Measurements from ENCODE around the gene KRT13.

DNA sequence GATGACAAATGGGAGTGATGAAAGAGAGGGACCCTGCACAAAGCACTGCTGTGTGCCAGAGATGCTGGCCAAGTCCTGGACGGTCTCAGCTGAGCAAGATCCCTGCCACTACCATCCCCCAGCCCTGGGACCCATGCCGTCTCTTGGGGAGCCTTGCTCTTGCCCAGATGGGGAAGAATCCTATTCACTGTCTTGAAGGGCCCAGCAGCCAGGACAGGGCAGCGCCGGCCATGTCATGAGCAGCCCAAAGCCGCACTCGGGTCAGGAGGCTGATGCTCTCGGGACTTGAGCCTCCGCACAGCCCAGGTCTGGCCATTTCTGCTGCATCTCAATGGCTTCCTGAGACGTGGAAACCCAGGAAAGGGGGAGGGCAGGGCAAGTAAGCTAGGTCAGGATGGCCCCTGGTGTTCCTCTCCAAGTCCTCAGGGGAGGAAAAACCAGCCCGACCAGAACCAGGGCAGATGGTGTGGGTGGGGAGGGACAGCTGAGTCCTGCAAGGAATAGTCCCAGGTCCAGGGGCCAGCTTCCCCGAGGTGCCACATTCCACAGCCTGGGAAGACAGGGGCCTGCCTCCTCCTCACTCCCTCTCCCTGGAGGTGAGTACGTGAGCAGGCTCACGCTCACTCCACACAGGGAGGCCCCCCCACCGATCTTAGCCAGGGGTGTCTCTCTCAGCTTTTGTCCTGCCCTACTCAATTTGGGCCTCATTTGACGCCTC lies 30.5 kb upstream of the KRT13 start:
- TF ChIP-seq, protein P1, sequence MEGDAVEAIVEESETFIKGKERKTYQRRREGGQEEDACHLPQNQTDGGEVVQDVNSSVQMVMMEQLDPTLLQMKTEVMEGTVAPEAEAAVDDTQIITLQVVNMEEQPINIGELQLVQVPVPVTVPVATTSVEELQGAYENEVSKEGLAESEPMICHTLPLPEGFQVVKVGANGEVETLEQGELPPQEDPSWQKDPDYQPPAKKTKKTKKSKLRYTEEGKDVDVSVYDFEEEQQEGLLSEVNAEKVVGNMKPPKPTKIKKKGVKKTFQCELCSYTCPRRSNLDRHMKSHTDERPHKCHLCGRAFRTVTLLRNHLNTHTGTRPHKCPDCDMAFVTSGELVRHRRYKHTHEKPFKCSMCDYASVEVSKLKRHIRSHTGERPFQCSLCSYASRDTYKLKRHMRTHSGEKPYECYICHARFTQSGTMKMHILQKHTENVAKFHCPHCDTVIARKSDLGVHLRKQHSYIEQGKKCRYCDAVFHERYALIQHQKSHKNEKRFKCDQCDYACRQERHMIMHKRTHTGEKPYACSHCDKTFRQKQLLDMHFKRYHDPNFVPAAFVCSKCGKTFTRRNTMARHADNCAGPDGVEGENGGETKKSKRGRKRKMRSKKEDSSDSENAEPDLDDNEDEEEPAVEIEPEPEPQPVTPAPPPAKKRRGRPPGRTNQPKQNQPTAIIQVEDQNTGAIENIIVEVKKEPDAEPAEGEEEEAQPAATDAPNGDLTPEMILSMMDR (IDR thresholded peaks at IDR 0.05 in 2 of 3, conservative IDR thresholded peaks at IDR 0.05 in 1 of 3; ENCODE audit: insufficient read depth in 2 of 3, low read depth in 1 of 3, low read length in 3 of 3): no peak
- TF ChIP-seq, protein P2, sequence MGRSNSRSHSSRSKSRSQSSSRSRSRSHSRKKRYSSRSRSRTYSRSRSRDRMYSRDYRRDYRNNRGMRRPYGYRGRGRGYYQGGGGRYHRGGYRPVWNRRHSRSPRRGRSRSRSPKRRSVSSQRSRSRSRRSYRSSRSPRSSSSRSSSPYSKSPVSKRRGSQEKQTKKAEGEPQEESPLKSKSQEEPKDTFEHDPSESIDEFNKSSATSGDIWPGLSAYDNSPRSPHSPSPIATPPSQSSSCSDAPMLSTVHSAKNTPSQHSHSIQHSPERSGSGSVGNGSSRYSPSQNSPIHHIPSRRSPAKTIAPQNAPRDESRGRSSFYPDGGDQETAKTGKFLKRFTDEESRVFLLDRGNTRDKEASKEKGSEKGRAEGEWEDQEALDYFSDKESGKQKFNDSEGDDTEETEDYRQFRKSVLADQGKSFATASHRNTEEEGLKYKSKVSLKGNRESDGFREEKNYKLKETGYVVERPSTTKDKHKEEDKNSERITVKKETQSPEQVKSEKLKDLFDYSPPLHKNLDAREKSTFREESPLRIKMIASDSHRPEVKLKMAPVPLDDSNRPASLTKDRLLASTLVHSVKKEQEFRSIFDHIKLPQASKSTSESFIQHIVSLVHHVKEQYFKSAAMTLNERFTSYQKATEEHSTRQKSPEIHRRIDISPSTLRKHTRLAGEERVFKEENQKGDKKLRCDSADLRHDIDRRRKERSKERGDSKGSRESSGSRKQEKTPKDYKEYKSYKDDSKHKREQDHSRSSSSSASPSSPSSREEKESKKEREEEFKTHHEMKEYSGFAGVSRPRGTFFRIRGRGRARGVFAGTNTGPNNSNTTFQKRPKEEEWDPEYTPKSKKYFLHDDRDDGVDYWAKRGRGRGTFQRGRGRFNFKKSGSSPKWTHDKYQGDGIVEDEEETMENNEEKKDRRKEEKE (IDR thresholded peaks at IDR 0.05; ENCODE audit: borderline replicate concordance in 1 of 2, control insufficient read depth in 1 of 2, low read depth in 2 of 2, low read length in 1 of 2): no peak
- no peak for TF ChIP-seq CREB1 (IDR thresholded peaks at IDR 0.05)
- no peak for TF ChIP-seq CREB1 (CRISPR knock-in tag; IDR thresholded peaks at IDR 0.05)
- no peak for TF ChIP-seq CTBP1 (IDR thresholded peaks at IDR 0.05; ENCODE audit: borderline replicate concordance)
- TF ChIP-seq, protein P3, sequence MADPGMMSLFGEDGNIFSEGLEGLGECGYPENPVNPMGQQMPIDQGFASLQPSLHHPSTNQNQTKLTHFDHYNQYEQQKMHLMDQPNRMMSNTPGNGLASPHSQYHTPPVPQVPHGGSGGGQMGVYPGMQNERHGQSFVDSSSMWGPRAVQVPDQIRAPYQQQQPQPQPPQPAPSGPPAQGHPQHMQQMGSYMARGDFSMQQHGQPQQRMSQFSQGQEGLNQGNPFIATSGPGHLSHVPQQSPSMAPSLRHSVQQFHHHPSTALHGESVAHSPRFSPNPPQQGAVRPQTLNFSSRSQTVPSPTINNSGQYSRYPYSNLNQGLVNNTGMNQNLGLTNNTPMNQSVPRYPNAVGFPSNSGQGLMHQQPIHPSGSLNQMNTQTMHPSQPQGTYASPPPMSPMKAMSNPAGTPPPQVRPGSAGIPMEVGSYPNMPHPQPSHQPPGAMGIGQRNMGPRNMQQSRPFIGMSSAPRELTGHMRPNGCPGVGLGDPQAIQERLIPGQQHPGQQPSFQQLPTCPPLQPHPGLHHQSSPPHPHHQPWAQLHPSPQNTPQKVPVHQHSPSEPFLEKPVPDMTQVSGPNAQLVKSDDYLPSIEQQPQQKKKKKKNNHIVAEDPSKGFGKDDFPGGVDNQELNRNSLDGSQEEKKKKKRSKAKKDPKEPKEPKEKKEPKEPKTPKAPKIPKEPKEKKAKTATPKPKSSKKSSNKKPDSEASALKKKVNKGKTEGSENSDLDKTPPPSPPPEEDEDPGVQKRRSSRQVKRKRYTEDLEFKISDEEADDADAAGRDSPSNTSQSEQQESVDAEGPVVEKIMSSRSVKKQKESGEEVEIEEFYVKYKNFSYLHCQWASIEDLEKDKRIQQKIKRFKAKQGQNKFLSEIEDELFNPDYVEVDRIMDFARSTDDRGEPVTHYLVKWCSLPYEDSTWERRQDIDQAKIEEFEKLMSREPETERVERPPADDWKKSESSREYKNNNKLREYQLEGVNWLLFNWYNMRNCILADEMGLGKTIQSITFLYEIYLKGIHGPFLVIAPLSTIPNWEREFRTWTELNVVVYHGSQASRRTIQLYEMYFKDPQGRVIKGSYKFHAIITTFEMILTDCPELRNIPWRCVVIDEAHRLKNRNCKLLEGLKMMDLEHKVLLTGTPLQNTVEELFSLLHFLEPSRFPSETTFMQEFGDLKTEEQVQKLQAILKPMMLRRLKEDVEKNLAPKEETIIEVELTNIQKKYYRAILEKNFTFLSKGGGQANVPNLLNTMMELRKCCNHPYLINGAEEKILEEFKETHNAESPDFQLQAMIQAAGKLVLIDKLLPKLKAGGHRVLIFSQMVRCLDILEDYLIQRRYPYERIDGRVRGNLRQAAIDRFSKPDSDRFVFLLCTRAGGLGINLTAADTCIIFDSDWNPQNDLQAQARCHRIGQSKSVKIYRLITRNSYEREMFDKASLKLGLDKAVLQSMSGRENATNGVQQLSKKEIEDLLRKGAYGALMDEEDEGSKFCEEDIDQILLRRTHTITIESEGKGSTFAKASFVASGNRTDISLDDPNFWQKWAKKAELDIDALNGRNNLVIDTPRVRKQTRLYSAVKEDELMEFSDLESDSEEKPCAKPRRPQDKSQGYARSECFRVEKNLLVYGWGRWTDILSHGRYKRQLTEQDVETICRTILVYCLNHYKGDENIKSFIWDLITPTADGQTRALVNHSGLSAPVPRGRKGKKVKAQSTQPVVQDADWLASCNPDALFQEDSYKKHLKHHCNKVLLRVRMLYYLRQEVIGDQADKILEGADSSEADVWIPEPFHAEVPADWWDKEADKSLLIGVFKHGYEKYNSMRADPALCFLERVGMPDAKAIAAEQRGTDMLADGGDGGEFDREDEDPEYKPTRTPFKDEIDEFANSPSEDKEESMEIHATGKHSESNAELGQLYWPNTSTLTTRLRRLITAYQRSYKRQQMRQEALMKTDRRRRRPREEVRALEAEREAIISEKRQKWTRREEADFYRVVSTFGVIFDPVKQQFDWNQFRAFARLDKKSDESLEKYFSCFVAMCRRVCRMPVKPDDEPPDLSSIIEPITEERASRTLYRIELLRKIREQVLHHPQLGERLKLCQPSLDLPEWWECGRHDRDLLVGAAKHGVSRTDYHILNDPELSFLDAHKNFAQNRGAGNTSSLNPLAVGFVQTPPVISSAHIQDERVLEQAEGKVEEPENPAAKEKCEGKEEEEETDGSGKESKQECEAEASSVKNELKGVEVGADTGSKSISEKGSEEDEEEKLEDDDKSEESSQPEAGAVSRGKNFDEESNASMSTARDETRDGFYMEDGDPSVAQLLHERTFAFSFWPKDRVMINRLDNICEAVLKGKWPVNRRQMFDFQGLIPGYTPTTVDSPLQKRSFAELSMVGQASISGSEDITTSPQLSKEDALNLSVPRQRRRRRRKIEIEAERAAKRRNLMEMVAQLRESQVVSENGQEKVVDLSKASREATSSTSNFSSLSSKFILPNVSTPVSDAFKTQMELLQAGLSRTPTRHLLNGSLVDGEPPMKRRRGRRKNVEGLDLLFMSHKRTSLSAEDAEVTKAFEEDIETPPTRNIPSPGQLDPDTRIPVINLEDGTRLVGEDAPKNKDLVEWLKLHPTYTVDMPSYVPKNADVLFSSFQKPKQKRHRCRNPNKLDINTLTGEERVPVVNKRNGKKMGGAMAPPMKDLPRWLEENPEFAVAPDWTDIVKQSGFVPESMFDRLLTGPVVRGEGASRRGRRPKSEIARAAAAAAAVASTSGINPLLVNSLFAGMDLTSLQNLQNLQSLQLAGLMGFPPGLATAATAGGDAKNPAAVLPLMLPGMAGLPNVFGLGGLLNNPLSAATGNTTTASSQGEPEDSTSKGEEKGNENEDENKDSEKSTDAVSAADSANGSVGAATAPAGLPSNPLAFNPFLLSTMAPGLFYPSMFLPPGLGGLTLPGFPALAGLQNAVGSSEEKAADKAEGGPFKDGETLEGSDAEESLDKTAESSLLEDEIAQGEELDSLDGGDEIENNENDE (IDR thresholded peaks at IDR 0.05; ENCODE audit: low read depth, low read length): no peak
- no peak for TF ChIP-seq FOS (IDR thresholded peaks at IDR 0.05; ENCODE audit: extremely low read depth, insufficient read length)
- no peak for TF ChIP-seq TBP (optimal IDR thresholded peaks at IDR 0.05; ENCODE audit: low read depth, low read length)
- no peak for TF ChIP-seq SPI1 (IDR thresholded peaks at IDR 0.05; ENCODE audit: borderline replicate concordance, low read depth, low read length)
- TF ChIP-seq GABPA (tag; conservative IDR thresholded peaks at IDR 0.05; ENCODE audit: low read depth): no peak
